ENCODE data around the gene CACNA1D.

CACNA1D gene

GRCh38 chr3:53821631-53822121 is 327.3 kb downstream of the CACNA1D start:
- Mint-ChIP-seq H3K4me1 (no peaks in the 10 kb centered on the region), H3K27ac (no peak overlapping the region), H3K9me3 (no peaks in the 10 kb centered on the region), H3K36me3 (no peaks in the 10 kb centered on the region), H3K27me3 (peaks cover 3% of the 10 kb centered on the region), H3K4me3 (no peak overlapping the region)

GRCh38 chr3:53822331-53822741 is 327.9 kb downstream of the CACNA1D start:
- Mint-ChIP-seq H3K9me3 (no peaks in the 10 kb centered on the region), H3K36me3 (no peaks in the 10 kb centered on the region), H3K27ac (no peak overlapping the region), H3K27me3 (peaks cover 3% of the 10 kb centered on the region), H3K4me3 (no peak overlapping the region), H3K4me1 (no peaks in the 10 kb centered on the region)

DNA sequence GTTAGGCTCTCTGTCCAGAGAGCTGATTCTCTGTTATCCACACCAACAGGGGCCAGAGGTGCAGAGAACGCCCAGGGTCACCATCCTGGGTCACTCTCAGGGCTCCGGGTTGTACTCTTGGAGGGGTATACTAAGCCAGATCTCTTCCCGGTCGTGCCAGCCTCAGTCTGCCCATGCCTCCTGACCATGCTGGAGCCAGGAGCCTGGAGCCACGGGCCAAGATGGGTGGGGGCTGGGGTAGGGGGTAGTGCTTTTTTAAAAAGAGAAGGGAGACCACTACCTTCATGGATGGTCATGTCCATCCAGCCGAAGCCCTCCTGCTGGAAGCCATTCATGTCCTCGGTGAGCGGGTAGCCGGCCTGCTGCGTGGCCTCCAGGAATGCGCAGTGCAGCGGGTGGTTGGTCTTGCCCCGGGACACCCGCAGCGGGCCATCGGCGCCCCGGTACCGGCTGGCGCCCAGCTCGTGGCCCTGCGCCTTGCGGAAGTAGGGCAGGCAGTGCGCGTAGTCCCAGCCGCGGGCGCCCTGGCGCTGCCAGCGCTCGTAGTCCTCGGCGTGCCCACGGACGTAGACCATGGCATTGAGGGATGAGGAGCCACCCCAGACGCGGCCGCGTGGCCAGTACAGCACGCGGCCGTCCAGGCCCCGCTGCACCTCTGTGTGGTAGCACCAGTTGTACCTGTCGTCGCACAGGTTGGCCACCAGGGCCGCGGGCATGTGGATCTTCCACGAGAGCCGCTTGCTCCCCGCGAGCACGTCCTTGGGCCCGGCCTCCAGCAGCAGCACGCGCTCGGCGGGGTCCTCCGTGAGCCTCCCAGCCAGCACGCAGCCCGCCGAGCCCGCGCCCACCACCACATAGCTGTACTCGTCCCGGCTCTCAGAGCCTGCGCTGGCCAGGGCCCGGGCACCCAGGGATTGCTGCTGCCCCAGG is 328.9 kb downstream of the CACNA1D start:
- H3K4me1 Mint-ChIP-seq = no peaks in the 10 kb centered on the region
- peaks cover 3% of the 10 kb centered on the region for H3K27me3 Mint-ChIP-seq
- H3K36me3 Mint-ChIP-seq = no peaks in the 10 kb centered on the region
- no peaks in the 10 kb centered on the region for H3K9me3 Mint-ChIP-seq
- no peak overlapping the region for H3K4me3 Mint-ChIP-seq
- no peak overlapping the region for H3K27ac Mint-ChIP-seq

DNA sequence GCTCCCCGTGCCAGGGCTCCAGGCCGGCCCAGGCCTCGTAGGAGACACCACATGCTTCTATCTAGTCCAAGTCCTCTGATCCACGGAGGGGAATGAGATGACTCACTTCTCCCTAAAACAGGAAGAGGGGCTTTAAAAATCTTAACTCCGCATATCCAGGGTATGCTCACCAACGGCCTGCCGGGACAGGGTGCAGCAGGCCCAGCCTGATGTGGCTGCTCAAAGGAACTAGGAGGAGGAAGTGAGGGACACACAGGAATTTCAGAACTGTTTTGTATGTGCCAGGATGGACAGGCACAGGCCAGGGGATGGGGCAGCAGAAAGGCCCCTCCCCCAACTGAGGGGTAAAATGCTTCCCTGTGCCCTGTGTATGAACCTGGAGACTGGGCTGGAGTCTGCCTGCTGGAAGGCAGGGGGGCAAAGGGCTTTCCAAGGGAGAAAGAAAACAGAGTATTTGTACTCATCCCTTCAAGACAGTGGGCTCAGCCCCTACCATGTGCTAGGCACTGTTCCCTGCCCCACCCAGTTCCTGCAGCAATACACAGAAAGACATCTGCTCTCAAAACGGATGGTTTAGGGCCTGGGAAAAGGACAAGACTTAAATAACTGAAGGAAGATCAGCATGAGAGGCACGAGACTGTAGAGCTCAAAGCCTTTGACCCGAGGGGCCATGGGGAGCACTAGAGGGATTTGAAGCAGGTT is 329.7 kb downstream of the CACNA1D start:
- Mint-ChIP-seq H3K4me3 (no peak overlapping the region), H3K4me1 (no peaks in the 10 kb centered on the region), H3K27me3 (peaks cover 3% of the 10 kb centered on the region), H3K36me3 (no peaks in the 10 kb centered on the region), H3K27ac (no peak overlapping the region), H3K9me3 (no peaks in the 10 kb centered on the region)

GRCh38 chr3:53824795-53825194 is 330.4 kb downstream of the CACNA1D start:
- Mint-ChIP-seq H3K4me3 (no peak overlapping the region), H3K36me3 (no peaks in the 10 kb centered on the region), H3K27ac (no peak overlapping the region), H3K9me3 (no peaks in the 10 kb centered on the region), H3K27me3 (peaks cover 3% of the 10 kb centered on the region), H3K4me1 (no peaks in the 10 kb centered on the region)

DNA sequence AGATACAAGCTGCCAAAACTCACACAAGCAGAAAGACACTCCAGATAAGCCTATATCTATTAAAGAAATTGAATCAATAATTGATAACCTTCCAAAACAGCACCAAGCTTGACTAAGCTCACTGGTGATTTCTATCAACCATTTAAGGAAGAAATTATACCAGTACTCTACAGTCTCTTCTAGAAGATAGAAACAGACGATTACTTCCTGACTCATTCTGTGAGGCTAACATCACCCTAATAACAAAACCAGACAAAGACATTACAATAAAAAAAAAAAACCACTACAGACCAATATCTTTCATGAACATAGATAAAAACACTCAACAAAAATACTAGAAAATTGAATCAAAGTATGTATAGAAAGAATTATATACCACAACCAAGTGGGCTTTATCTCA is 331.6 kb downstream of the CACNA1D start:
- H3K9me3 Mint-ChIP-seq = no peaks in the 10 kb centered on the region
- no peak overlapping the region for H3K4me3 Mint-ChIP-seq
- H3K27ac Mint-ChIP-seq = no peak overlapping the region
- no peaks in the 10 kb centered on the region for H3K4me1 Mint-ChIP-seq
- peaks cover 3% of the 10 kb centered on the region for H3K27me3 Mint-ChIP-seq
- no peaks in the 10 kb centered on the region for H3K36me3 Mint-ChIP-seq

- Mint-ChIP-seq H3K27ac (no peak overlapping the region), H3K9me3 (no peaks in the 10 kb centered on the region), H3K27me3 (peaks cover 3% of the 10 kb centered on the region), H3K4me1 (no peaks in the 10 kb centered on the region), H3K4me3 (no peak overlapping the region), H3K36me3 (no peaks in the 10 kb centered on the region)
Observed at GRCh38 chr3:53828581-53828980, 334.2 kb downstream of the CACNA1D start.

DNA sequence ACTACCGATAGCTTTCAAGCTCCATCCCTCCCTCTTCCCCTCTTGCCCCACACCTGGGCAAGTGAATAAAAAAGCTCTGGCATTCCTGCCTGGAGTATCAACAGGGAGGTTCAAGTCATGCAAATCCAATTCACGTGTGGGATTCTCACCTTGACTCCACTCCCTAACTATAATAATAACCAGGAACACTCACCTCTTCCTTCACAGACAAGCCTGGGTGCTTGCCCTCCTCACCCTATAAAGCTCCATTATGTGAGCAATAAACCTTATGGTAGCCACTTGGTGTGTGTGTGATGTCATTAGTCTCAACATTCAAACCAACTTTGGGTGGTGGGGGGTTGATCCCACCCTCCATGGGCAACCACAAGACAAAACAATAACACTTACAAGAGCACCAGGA is 335.2 kb downstream of the CACNA1D start:
- Mint-ChIP-seq H3K27me3 (peaks cover 2% of the 10 kb centered on the region), H3K9me3 (no peaks in the 10 kb centered on the region), H3K4me1 (no peaks in the 10 kb centered on the region), H3K36me3 (no peaks in the 10 kb centered on the region), H3K4me3 (no peak overlapping the region), H3K27ac (no peak overlapping the region)

- Mint-ChIP-seq H3K4me3 (no peak overlapping the region), H3K36me3 (no peaks in the 10 kb centered on the region), H3K9me3 (no peaks in the 10 kb centered on the region), H3K27me3 (no peaks in the 10 kb centered on the region), H3K4me1 (no peaks in the 10 kb centered on the region), H3K27ac (no peak overlapping the region)
Observed at GRCh38 chr3:53830944-53831343, 336.5 kb downstream of the CACNA1D start.

- Mint-ChIP-seq H3K36me3 (no peaks in the 10 kb centered on the region), H3K4me3 (no peak overlapping the region), H3K27ac (no peak overlapping the region), H3K27me3 (peaks cover 1% of the 10 kb centered on the region), H3K9me3 (no peaks in the 10 kb centered on the region), H3K4me1 (no peaks in the 10 kb centered on the region)
Observed at GRCh38 chr3:53833053-53833645, 338.7 kb downstream of the CACNA1D start.

- Mint-ChIP-seq H3K4me3 (no peak overlapping the region), H3K36me3 (no peaks in the 10 kb centered on the region), H3K27ac (no peak overlapping the region), H3K9me3 (no peaks in the 10 kb centered on the region), H3K27me3 (peaks cover 1% of the 10 kb centered on the region), H3K4me1 (no peaks in the 10 kb centered on the region)
Observed at GRCh38 chr3:53833700-53834099, 339.3 kb downstream of the CACNA1D start.

DNA sequence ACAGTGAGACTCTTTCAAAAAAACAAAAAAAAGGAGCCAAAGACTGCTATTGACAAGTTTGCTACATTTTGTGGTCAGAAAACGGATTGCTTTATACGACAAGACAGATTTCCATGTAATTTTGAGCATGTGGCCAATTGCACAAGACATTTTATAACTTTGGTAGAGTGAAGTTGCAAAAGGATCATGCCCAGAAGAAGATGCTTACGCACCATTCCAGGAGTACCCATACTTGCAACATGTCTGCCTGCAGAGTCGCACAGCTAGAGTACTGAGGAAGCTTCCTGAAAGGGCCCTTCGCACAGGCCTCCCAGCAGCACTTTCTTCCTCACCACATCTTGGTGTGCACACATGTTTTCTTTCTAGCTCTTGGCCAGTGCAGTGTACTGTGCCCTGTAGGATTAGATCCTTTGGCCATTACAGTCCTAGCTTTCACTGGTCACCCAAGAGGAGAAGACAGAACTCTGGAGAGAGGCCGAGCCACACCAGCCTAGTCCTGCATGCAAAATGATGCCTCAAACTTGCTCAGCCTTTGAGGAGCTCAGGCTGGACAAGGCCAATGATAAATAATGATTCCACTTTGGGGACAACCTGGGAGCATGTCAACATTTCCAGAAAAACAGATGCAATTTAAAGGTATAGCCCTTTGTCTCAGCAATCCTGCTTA is 340.2 kb downstream of the CACNA1D start:
- Mint-ChIP-seq H3K27ac (no peak overlapping the region), H3K4me3 (no peak overlapping the region), H3K4me1 (no peaks in the 10 kb centered on the region), H3K36me3 (no peaks in the 10 kb centered on the region), H3K27me3 (peaks cover 1% of the 10 kb centered on the region), H3K9me3 (no peaks in the 10 kb centered on the region)

GRCh38 chr3:53835257-53835656 is 340.8 kb downstream of the CACNA1D start:
- H3K4me1 Mint-ChIP-seq = no peaks in the 10 kb centered on the region
- peaks cover 1% of the 10 kb centered on the region for H3K27me3 Mint-ChIP-seq
- H3K27ac Mint-ChIP-seq = no peak overlapping the region
- no peaks in the 10 kb centered on the region for H3K9me3 Mint-ChIP-seq
- no peaks in the 10 kb centered on the region for H3K36me3 Mint-ChIP-seq
- no peak overlapping the region for H3K4me3 Mint-ChIP-seq

DNA sequence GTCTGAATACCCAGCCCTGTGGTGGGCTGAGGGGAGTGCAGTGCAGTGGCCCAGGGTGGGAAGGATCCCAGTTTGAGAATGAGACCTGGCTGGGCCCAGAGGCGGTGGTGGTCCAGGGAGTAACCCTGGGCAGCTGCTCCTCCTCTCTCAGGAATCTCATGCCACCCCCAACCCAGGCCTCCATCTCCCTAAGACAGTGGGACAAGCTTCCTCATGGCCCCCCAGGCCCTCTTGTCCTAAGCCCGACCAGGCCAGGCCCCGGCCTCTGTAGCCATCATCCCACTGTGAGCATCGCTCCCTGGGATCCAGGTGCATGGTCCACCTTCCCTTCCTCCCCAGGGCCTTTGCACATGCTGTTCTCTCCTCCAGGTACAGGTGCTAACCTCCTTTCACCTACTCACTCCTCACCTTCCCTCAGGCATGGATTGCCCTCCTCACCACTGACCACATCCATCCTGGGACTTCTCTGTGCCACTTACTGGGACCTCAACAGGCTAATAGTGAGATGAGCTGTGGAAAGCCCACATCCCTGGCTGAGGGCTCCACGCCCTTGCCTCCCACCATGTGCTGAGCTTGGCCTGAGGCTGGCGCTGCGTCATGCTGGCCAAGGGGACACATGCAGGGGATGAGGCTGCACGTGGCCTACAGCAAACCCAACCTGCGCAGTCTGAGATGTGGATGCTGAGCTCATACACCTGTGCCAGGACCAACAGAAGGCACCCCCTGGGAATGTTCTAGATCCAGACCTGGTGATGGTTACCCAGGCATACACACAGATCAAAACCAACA is 341.9 kb downstream of the CACNA1D start:
- no peaks in the 10 kb centered on the region for H3K4me1 Mint-ChIP-seq
- H3K27me3 Mint-ChIP-seq = peaks cover 1% of the 10 kb centered on the region
- H3K4me3 Mint-ChIP-seq = no peak overlapping the region
- no peak overlapping the region for H3K27ac Mint-ChIP-seq
- no peaks in the 10 kb centered on the region for H3K36me3 Mint-ChIP-seq
- no peaks in the 10 kb centered on the region for H3K9me3 Mint-ChIP-seq

DNA sequence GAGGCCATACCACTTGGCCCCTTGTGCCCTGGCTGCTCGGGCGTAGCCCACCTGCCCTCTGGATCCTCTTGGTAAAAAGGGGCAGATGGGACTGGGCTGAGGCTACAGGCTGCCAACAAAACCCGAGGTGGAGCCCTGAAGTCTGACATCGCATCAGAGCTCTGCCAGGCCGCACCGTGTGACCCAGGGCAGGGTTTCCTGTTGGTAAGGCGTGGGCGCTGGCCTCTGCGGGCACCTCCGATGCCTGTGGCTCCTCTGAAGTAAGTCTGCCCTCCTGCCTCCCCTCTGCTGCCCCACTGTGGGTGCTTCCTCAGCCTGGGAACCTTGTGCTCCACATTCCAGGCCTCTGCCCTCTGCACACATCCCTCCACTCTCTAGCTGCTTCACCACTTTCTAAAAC is 342.9 kb downstream of the CACNA1D start:
- no peak overlapping the region for H3K4me3 Mint-ChIP-seq
- H3K27me3 Mint-ChIP-seq = peaks cover 3% of the 10 kb centered on the region
- no peaks in the 10 kb centered on the region for H3K36me3 Mint-ChIP-seq
- no peaks in the 10 kb centered on the region for H3K9me3 Mint-ChIP-seq
- H3K27ac Mint-ChIP-seq = no peak overlapping the region
- no peaks in the 10 kb centered on the region for H3K4me1 Mint-ChIP-seq

All from activated naive CD4-positive, alpha-beta T cell treated with anti-CD3 and anti-CD28 coated beads, Interleukin-2, amount 50 U/mL, for 24 hours (primary cell).